HG02642 (cell line): ENCODE measurements around the gene CPE.

Experiments
- ATAC-seq: cut with Tn5 transposase; IDR thresholded peaks from one replicate; pipeline ENCODE4 v1.9.1; 2021; ENCODE audit warnings: mild to moderate bottlenecking; ENCODE audit not compliant: unreplicated experiment, poor library complexity

CPE gene

GRCh38 chr4:165361810-165362209, 17.0 kb upstream of the CPE start:
- no peak for ATAC-seq

GRCh38 chr4:165364452-165365080, 14.2 kb upstream of the CPE start:
- no peak for ATAC-seq

- no peak for ATAC-seq
These were observed 11.8 kb upstream of the CPE start for GRCh38 chr4:165367040-165367439.

- ATAC-seq, result no peak
These were observed 10.7 kb upstream of the CPE start for GRCh38 chr4:165368114-165368513.

- no peak for ATAC-seq
These were observed 10.2 kb upstream of the CPE start for GRCh38 chr4:165368567-165368966.

- no peak for ATAC-seq
These were observed 9.3 kb upstream of the CPE start for GRCh38 chr4:165369522-165369921.

GRCh38 chr4:165370530-165370929, 8.3 kb upstream of the CPE start:
- no peak for ATAC-seq

GRCh38 chr4:165375465-165375864, 3.3 kb upstream of the CPE start:
- no peak for ATAC-seq

GRCh38 chr4:165378398-165378744, 437 bp upstream of the CPE start:
- no peak for ATAC-seq

- ATAC-seq, result no peak
These were observed 863 bp downstream of the CPE start for GRCh38 chr4:165379678-165380064.

GRCh38 chr4:165380805-165381204, 2.0 kb downstream of the CPE start:
- no peak for ATAC-seq

GRCh38 chr4:165381821-165382373, 3.1 kb downstream of the CPE start:
- no peak for ATAC-seq

GRCh38 chr4:165382640-165383039, 3.8 kb downstream of the CPE start:
- ATAC-seq, result no peak

GRCh38 chr4:165383591-165384073, 4.8 kb downstream of the CPE start:
- no peak for ATAC-seq

GRCh38 chr4:165384186-165384585, 5.4 kb downstream of the CPE start:
- ATAC-seq, result no peak

GRCh38 chr4:165384598-165384997, 5.8 kb downstream of the CPE start:
- no peak for ATAC-seq

- no peak for ATAC-seq
These were observed 6.3 kb downstream of the CPE start for GRCh38 chr4:165385126-165385525.

GRCh38 chr4:165386328-165386727, 7.5 kb downstream of the CPE start:
- no peak for ATAC-seq

GRCh38 chr4:165388756-165389155, 9.9 kb downstream of the CPE start:
- ATAC-seq, result no peak

- no peak for ATAC-seq
These were observed 14.2 kb downstream of the CPE start for GRCh38 chr4:165393051-165393450.

GRCh38 chr4:165393704-165394103, 14.9 kb downstream of the CPE start:
- ATAC-seq, result no peak

- no peak for ATAC-seq
These were observed 15.5 kb downstream of the CPE start for GRCh38 chr4:165394275-165394674.
